HFFc6 (cell line): ENCODE measurements around the gene FBXO24. TPM values are rescaled to one million over a fixed set of nuclear protein-coding genes. Genes with fewer than 3 reads are reported as not detected.

ENCODE experiments used
- DNase-seq: peaks from one replicate; pipeline ENCODE4 v3.0.0-alpha.2; 2018
- H3K27ac Mint-ChIP-seq: 2 replicates; pipeline ENCODE4 v1.8.0; 2020; ENCODE audit warnings: mild to moderate bottlenecking, mixed read lengths
- H3K27me3 Mint-ChIP-seq: 2 replicates; pipeline ENCODE4 v1.8.0; 2021; ENCODE audit warnings: mild to moderate bottlenecking, moderate library complexity, mixed read lengths; ENCODE audit not compliant: insufficient read depth
- H3K36me3 Mint-ChIP-seq: 2 replicates; pipeline ENCODE4 v1.8.0; 2021; ENCODE audit warnings: low read depth, mixed read lengths
- H3K4me1 Mint-ChIP-seq: 2 replicates; pipeline ENCODE4 v1.8.0; 2020; ENCODE audit warnings: low read depth, mixed read lengths
- H3K4me3 Mint-ChIP-seq: 2 replicates; pipeline ENCODE4 v1.8.0; 2020; ENCODE audit warnings: mild to moderate bottlenecking, moderate library complexity, mixed read lengths
- H3K9me3 Mint-ChIP-seq: 2 replicates; pipeline ENCODE4 v1.8.0; 2020; ENCODE audit warnings: mild to moderate bottlenecking, mixed read lengths
- total RNA-seq, 6 experiments: library from RNA; stranded (reverse); fragmentation: NEBNext Ultra II Directional; extraction: Animal tissue kit (Norgen Biotek cat#: 25700); gene quantifications; 2 replicates in 1 of 6; 3 replicates in 5 of 6; pipeline ENCODE4 v1.2.3, GENCODE V29; 2021
- TF ChIP-seq, protein P1 (sequence below): fragments of 200-600 bp; sonication (generic); IDR thresholded peaks from 2 replicates; pipeline ENCODE4 v1.5.0; 2021; ENCODE audit warnings: antibody characterized with exemption, mild to moderate bottlenecking

Gene FBXO24
- total RNA-seq, 6 experiments from 2014 or later, result 0.20 to 0.47 (median 0.28) TPM

DNA sequence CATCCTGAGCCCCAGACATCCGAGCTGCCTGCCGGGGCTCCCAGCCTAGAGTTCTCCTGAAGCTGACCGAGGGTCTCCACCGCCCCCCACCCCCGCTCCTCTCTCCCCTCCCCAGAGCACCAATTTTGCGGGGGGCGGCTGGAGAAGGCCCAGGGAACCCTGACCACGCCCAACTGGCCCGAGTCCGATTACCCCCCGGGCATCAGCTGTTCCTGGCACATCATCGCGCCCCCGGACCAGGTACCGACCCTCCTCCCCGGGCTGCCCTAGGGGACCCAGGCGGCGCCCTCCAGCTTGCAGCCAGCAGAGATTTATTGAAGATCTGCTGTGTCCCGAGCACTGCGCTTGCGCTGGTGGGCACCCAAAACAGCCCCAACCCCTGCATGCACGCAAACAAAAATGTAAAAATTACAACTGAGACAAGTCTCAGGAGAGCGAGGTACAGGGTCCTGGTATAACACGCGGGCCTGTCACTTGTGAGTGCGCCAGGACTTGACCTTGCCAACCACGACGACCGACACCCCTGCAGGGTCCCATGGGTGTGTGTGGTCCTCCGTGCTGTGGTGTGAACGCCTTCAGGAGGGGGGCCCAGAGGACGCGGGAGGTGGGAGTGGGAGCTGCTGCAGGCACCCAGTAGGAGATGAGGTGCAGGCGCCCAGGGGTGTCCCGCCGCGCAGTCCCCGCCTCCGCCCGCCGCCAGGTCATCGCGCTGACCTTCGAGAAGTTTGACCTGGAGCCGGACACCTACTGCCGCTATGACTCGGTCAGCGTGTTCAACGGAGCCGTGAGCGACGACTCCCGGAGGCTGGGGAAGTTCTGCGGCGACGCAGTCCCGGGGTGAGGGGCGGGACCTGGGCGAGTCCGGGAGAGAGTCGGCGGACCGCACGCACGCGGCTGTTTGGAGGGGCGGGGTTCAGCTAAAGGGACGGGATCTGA, 19.1 kb downstream of the FBXO24 start:
- Mint-ChIP-seq H3K36me3 (peaks cover 9% of the 10 kb centered on the region), H3K4me3 (peak overlapping the region; percentile 77), H3K4me1 (peaks cover 16% of the 10 kb centered on the region), H3K27me3 (no peaks in the 10 kb centered on the region; the same call in none of the 2 replicates), H3K27ac (peak overlapping the region; percentile 45; the same call in 1 of the 2 replicates), H3K9me3 (no peaks in the 10 kb centered on the region)
- no peak for DNase-seq
- TF ChIP-seq, protein P1, sequence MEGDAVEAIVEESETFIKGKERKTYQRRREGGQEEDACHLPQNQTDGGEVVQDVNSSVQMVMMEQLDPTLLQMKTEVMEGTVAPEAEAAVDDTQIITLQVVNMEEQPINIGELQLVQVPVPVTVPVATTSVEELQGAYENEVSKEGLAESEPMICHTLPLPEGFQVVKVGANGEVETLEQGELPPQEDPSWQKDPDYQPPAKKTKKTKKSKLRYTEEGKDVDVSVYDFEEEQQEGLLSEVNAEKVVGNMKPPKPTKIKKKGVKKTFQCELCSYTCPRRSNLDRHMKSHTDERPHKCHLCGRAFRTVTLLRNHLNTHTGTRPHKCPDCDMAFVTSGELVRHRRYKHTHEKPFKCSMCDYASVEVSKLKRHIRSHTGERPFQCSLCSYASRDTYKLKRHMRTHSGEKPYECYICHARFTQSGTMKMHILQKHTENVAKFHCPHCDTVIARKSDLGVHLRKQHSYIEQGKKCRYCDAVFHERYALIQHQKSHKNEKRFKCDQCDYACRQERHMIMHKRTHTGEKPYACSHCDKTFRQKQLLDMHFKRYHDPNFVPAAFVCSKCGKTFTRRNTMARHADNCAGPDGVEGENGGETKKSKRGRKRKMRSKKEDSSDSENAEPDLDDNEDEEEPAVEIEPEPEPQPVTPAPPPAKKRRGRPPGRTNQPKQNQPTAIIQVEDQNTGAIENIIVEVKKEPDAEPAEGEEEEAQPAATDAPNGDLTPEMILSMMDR, result no peak

DNA sequence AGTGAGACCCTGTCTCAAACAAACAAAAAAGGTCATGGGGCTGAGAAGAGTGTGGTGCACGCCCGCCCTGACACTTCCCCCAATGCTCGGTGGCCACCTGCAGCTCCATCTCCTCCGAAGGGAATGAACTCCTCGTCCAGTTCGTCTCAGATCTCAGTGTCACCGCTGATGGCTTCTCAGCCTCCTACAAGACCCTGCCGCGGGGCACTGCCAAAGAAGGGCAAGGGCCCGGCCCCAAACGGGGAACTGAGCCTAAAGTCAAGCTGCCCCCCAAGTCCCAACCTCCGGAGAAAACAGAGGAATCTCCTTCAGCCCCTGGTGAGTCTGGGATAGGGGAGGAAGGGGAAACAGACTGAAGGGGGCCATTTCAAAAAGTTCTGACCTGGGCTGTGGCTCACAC, 20.2 kb downstream of the FBXO24 start:
- DNase-seq, result no peak
- TF ChIP-seq, protein P1, result no peak
- Mint-ChIP-seq H3K9me3 (no peaks in the 10 kb centered on the region), H3K27me3 (no peaks in the 10 kb centered on the region; the same call in none of the 2 replicates), H3K36me3 (peaks cover 9% of the 10 kb centered on the region), H3K27ac (no peak overlapping the region), H3K4me3 (no peak overlapping the region), H3K4me1 (peaks cover 22% of the 10 kb centered on the region)

DNA sequence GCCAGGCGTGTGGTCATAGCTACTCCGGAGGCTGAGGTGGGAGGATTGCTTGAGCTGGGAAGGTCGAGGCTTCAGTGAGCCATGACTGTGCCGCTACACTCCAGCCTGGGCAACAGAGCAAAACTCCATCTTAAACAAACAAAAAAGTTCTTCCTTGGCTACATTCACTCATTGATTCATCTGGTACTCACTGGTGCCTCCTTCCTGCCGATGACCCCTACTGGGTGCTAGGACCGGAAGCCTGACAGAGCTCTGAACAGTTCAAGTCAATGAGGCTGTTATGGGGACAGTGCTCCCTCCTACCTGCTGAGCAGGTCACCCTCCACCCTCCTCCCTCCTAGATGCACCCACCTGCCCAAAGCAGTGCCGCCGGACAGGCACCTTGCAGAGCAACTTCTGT, 21.0 kb downstream of the FBXO24 start:
- H3K27me3 Mint-ChIP-seq, result peaks cover 1% of the 10 kb centered on the region
- H3K36me3 Mint-ChIP-seq, result peaks cover 9% of the 10 kb centered on the region
- TF ChIP-seq, protein P1, result no peak
- H3K27ac Mint-ChIP-seq, result no peak overlapping the region; the same call in 1 of the 2 replicates
- H3K4me3 Mint-ChIP-seq, result no peak overlapping the region
- H3K9me3 Mint-ChIP-seq, result no peaks in the 10 kb centered on the region
- DNase-seq, result no peak
- H3K4me1 Mint-ChIP-seq, result peaks cover 22% of the 10 kb centered on the region

DNA sequence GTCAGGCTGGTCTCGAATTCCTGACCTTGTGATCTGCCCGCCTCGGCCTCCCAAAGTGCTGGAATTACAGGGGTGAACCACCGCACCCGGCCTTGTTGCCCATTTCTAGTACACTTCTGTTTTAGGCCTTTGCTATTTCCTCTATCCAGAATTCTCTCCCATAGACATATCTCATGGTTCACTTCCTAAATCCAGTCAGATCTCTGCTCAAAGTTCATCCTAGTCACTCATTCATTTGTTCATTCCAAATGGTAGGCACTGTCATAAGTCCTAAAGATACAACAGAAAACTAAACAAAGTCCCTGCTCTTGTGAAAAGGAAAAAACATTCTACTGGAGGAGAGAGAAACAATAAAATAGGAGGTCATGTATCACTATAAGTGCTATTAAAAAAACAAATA, 23.8 kb downstream of the FBXO24 start:
- Mint-ChIP-seq H3K4me1 (peaks cover 24% of the 10 kb centered on the region), H3K36me3 (peaks cover 15% of the 10 kb centered on the region), H3K9me3 (no peaks in the 10 kb centered on the region), H3K4me3 (no peak overlapping the region), H3K27me3 (peaks cover 1% of the 10 kb centered on the region; the same call in 1 of the 2 replicates), H3K27ac (no peak overlapping the region)
- DNase-seq, result no peak
- TF ChIP-seq, protein P1, result no peak

DNA sequence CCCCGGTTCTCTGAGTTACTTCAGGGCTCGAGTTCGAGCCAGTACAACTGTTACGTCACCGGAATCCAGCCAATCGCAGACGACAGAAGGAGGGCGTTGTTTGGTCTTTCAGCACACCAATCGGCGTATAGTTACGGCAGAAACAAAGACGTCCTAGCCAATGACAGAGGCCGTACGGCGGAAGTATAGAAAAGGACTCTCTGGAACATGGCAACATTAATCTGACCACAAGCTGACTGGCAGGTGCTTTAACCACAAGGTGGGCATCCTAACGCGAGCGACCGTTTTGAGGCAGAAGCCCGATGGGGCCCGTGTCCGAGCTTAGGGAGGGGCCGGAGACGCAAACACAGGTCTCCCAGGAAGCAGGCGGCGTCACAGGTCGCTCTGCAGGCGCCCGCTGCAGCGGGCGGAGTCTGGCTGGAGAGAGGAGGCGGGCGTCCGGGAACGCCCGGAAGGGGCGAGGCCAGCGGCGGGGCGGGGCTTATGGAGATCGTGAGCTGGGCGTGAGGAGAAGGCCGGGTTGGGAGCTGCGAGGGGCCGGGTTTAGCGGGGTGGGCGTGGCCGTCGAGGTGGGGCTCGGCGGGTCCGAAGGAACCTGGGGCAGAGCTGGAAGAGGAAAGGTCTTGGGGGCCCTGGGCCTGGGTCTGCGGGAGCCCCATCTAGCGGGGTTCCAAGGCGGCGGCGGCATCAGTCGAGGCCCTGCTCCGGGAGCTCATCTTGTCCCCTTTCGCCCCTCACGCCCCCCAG, 26.0 kb downstream of the FBXO24 start, which contains the start of gene MOSPD3:
TSS of gene MOSPD3 (plus strand) at position 558 of the 747 bp plus-strand sequence. CDS start 252 bp downstream, outside the sequence.
- DNase-seq, result peak; percentile 99
- Mint-ChIP-seq H3K36me3 (peaks cover 12% of the 10 kb centered on the region), H3K4me1 (peaks cover 22% of the 10 kb centered on the region), H3K4me3 (peak within 1 kb of the TSS; percentile 98), H3K27me3 (peaks cover 1% of the 10 kb centered on the region), H3K9me3 (no peaks in the 10 kb centered on the region), H3K27ac (peak within 1 kb of the TSS; percentile 99)
- TF ChIP-seq, protein P1, result no peak
